AML-193 (cell line): ENCODE data around the gene GIMD1.
"Not testable (repeated sequence)": the region's sequence is repeated elsewhere in the genome, so short reads cannot be mapped to it uniquely, and the experiment has no call there.

ENCODE experiments used
- DNase-seq, 2 experiments: peaks; one replicate each; lab custom pipeline; 2025; lab: John Stamatoyannopoulos, UW

GIMD1 gene

DNA sequence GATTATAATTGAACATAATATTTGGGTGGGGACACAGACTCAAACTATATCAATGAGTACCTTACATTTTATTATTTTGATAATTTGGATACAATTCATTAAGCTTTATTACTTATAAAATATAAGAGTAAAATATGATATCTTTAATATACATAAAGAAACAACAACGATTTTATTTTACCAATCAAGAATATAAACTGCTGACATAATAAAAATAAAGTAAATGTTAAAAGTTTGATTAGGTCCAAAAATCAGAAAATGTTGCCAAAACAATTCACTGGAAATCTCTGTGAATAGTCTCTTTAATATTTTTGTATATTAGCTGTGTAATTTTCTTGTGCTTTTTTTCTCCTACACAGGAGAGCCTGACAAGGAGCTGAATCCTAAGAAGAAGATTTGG, 21.4 kb downstream of the GIMD1 start:
- DNase-seq = no peak

- DNase-seq = no peak
These were observed 24.0 kb downstream of the GIMD1 start for GRCh38 chr4:106344647-106344970.

- DNase-seq = no peak
These were observed 24.5 kb downstream of the GIMD1 start for GRCh38 chr4:106343865-106344646.

DNA sequence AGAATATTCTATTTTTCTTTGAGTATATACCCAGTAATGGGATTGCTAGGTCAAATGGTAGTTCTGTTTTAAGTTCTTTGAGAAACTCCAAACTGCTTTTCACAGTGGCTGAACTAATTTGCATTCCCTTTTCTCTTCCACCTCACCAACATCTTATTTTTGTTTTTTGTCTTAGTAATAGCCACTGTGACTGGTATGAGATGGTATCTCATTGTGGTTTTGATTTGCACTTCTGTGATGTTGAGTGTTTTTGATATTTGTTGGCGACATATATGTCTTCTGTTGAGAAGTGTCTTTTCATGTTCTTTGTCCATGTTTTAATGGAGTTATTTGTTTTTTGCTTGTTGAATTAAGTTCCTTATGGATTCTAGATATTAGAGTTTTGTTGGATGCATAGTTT, 27.8 kb downstream of the GIMD1 start:
- DNase-seq = no peak

DNA sequence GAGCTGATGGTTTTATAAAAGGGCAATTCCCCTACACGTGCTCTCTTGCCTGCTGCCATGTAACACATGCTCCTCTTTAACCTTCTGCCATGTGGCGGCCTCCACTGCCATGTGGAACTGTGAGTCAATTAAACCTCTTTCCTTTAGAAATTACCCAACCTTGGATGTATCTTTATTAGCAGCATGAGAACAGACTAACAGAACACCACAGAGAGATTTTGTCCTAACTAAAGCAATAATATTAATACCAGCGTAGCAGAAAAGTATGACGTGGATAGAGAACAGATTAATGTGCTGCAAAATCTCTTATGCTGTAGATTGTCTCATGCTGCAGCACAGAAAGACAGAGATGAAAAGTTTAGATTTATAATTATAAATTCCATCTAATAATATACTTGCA, 29.1 kb downstream of the GIMD1 start:
- DNase-seq = no peak

GRCh38 chr4:106338671-106339070, 29.9 kb downstream of the GIMD1 start:
- DNase-seq = no peak

- DNase-seq = no peak
These were observed 30.7 kb downstream of the GIMD1 start for GRCh38 chr4:106337916-106338315.

- DNase-seq = no peak
These were observed 32.0 kb downstream of the GIMD1 start for GRCh38 chr4:106336618-106337017.

- DNase-seq = no peak
These were observed 33.7 kb downstream of the GIMD1 start for GRCh38 chr4:106334741-106335470.

DNA sequence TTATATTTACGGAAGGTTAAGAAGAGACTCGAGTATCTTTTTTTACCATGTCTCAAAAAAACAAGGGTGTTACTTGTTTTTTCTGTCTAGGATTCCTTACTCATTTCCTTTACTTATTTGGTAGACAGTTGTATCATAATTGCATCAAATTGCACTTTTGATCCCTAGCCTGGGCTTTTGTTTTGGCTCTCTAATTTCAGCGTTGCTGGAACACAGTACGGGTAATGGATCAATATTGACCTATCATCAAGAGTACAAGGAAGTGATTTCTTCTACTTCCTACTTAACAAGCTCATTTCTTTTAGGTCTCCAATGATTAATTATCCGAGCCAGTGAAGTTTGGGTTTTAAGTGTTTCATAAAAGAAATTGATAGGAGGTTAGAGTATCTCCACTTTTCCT, 35.4 kb downstream of the GIMD1 start:
- no peak for DNase-seq

GRCh38 chr4:106329041-106329618, 39.4 kb downstream of the GIMD1 start:
- DNase-seq = peak; percentile 49 to 54

GRCh38 chr4:106325800-106326199, 42.8 kb downstream of the GIMD1 start:
- no peak for DNase-seq

- DNase-seq = no peak
These were observed 45.5 kb downstream of the GIMD1 start for GRCh38 chr4:106323119-106323518.

DNA sequence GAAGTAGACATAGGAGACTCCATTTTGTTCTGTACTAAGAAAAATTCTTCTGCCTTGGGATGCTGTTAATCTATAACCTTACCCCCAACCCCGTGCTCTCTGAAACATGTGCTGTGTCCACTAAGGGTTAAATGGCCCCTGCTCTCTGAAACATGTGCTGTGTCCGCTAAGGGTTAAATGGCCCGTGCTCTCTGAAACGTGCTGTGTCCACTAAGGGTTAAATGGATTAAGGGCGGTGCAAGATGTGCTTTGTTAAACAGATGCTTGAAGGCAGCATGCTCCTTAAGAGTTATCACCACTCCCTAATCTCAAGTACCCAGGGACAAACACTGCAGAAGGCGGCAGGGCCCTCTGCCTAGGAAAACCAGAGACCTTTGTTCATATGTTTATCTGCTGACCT, 46.8 kb downstream of the GIMD1 start:
- not testable (repeated sequence) for DNase-seq

DNA sequence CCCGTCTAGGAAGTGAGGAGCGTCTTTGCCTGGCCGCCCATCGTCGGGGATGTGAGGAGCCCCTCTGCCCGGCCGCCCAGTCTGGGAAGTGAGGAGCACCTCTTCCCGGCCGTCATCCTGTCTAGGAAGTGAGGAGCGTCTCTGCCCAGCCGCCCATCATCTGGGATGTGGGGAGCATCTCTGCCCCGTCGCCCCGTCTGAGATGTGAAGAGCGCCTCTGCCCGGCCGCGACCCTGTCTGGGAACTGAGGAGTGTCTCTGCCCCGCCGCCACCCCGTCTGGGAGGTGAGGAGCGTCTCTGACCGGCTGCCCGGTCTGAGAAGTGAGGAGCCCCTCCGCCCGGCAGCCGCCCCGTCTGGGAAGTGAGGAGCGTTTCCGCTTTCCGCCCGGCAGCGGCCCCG, 47.4 kb downstream of the GIMD1 start:
- DNase-seq = not testable (repeated sequence)

DNA sequence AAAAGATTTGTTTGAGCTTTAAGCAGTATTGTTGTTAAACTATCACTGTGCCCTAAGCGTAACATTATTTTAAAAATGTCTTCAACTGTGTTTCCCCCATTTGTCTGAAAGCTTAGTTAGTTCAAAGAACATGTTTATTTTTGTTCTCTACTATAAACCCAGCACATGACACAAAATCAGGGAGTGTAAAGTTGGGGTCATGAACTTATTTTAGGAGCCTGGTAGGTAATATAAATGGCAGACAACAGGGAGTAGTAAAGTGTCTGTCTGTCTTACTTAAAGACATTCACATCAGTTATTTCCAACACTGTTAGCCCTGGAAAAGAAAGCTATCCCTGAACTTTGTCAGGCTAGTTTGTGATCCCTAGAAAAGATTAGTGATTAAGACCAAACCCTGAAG, 48.3 kb downstream of the GIMD1 start:
- no peak for DNase-seq

GRCh38 chr4:106318511-106318910, 50.1 kb downstream of the GIMD1 start:
- no peak for DNase-seq

DNA sequence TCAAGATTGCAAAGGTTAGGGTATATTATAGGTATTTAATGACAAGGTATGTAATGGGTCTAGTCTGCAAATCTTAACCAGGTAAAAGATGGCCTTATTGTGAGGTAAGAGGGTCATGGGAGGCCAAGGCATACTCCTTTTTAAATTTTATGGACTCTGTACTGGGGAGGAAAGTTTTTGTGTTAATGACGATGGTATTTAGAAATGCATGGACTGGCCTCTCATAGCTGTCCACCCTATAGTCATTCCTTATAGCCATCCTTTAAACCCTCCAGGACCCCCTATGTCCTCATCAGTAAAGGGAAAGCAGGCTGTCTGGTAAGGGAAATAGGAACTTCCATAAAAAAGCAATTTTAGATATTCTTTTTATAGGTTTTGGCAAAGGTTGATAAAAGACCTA, 50.8 kb downstream of the GIMD1 start:
- no peak for DNase-seq

- no peak for DNase-seq
These were observed 51.7 kb downstream of the GIMD1 start for GRCh38 chr4:106316773-106317409.

GRCh38 chr4:106315968-106316772, 52.4 kb downstream of the GIMD1 start, which contains the start of the genes AIMP1 and TBCK:
TSS of gene AIMP1 (plus strand) at chr4:106316550. CDS start at chr4:106325010, 8,460 bp downstream.
TSS of gene TBCK (minus strand) at chr4:106316209. CDS start at chr4:106308960, 7,249 bp downstream.
- DNase-seq = peak; percentile 83

GRCh38 chr4:106315476-106315967, 53.1 kb downstream of the GIMD1 start:
- DNase-seq = peak; percentile 10 to 26

GRCh38 chr4:106314960-106315359, 53.6 kb downstream of the GIMD1 start:
- DNase-seq = no peak
